GM19025 (cell line): Measurements from ENCODE around the gene AHNAK2.

ENCODE experiments used
- ATAC-seq: cut with Tn5 transposase; IDR thresholded peaks from one replicate; pipeline ENCODE4 v1.9.1; 2021; ENCODE audit warnings: mild to moderate bottlenecking, low read depth, moderate library complexity; ENCODE audit not compliant: unreplicated experiment

Gene AHNAK2

DNA sequence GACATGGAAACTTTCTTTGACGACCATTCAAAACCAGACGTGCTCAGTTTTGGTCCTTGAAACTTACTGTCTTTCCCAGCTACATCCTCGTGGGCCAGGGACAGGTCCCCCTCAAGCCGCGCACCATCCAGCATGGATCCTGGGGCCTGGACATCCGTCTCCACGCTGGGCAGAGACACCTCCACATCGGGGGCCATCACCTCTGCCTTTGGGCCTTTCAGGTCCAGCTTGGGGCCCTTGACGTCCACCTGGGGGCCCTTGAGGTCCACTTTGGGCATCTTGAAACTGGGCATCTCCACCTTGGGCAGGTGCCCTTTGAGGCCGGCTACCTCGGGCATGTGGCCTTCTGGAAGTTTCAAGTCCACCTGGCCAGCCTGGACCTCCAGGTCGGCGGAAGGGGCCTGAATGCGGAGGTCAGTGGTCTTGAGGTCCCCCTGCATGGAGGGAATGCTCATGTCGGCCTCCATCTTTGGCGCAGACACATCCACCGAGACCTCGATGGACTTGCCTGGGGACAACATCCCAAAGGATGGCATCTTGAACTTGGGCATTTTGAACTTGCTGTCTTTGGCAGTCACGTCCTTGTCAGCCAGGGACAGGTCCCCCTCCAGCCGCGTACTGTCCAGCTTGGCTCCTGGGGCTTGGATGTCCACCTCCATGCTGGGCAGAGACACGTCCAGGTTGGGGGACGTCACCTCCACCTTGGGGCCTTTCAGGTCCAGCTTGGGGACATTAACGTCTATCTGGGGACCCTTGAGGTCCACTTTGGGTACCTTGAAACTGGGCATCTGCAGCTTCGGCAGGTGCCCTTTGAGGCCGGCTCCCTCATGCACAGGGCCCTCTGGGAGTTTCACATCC is 36.4 kb downstream of the AHNAK2 start:
- no peak for ATAC-seq

DNA sequence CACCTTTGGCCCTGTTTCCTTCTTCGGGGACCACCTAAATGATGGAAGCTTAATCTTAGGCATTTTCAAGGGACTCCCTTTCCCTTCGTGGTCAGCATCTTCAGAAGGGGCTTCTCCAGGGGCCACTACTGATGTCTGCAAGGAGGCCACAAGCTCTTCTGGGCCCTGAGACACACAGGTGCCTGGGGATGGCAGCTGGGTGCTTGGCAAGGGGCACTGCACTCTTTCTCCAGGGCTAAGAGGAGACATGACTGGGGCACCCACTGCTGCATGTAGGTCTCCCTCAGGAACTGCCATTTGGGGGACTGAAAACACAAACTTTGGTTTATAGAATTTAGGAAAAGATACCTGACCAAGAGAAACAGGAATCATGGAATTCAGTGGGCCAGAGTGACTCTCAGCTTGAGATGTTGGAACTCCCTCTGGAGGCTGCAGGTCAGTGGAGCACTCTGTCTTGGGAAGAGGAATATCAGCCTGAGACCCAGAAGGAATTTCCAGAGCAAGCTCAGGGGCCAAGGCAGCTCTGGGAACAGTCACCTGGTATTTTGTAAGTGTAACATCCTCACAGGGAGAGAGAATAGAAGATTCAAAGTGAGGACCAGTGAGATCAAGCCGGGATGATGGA is 37.5 kb downstream of the AHNAK2 start:
- ATAC-seq = no peak

DNA sequence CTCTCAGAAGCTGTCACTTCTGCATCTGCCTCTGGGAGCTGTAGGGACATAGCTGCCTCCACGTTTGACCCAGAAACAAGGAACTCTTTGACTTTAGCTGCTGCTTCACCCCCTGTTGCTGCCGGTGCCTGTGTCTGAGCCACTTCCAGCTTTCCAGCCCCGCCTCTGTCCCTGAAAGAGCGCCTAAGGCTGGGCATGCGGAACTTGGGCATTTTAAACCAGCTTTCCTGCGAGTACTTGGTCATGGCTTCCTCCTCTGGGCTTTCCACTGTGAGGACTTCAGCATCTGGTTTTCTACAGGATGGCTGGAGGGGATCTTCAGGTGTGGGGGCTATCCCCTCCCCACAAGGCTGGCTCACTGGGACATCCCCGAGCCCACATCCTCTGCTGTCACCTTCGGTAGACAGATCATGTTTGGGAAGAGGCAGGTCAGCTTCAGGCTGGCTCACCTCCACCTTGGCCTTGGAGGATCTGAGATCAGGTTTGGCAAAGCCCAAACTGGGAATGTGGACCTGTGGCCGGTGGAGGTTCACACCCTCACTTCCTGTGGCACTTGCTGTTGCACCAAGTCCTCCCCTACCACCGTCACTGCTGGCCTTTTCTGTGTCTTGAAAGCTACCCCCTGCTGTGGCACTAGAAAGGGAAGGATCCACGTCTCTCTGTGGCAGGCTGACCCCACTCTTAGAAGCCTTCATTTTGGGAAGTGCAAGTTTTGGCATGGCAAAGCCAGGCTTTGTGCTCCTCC is 38.3 kb downstream of the AHNAK2 start:
- no peak for ATAC-seq

DNA sequence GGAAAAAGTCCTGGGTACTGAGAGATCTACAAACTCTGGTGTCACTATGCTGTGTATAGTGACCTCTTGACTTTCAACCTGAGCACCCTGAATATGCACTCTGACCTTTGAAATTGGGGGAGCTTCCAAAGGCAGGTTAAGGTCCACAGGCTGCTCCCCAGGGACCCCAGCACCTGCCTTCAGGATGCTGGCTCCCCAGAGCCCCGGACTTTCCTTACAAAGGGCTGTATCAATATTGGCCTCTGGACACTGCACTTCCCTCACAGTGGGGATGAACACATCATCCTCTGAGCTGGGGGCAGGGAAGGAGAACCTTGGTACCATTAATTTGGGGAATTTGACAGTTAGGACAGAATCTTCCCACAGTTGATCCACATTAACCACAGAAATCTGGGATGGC is 39.2 kb downstream of the AHNAK2 start:
- ATAC-seq = no peak

DNA sequence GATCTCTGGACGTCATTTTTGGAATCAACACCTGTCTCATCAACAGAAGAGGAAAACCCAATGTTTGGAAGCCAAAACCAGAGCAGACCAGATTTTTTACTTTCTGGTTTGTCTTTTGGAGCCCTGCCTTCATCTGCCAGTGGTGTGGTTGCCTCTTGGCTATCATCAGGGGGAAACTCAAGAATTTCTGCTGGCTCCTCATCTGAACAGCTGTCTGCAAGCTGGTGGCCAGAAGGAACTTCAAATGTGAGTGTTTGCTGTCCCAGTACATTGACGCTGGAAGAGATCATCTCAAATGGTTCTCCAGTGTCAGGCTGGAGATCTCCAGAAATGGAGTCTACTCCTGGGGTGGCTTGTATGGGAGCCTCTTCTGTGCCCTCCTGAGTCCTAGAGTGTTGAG is 39.7 kb downstream of the AHNAK2 start:
- ATAC-seq = no peak

DNA sequence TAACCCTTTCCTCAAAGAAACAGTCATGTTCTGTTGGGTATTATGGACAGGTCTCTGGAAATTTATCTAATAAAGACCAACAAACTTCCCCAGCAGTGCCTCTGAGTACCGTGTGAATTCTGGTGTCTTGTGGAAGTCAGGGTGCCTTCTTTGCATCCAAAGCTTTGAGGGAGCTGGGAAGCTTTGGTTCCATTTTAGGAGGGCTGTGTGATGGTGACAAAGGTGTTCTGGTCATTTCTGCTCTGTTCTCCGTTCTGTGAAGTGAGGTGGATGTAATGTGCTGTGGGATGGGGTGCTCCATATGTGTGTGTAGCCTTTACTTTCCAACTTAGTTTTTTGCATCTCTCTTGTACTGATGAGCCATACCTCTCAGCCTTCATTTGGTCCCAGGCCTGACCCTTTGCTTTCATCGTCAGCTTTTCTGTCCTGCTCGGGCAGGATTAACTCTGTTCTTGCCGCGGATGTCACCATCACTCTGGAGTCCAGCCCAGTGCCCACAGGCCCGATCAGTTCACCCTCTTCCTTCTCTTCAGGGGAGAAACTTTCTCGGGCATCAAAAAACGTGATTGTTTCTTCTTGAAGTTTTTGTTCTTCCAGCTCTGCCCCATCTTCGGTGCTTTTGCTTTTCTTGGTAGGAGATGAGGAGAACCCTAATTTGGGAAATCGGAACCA is 40.3 kb downstream of the AHNAK2 start:
- ATAC-seq = no peak

DNA sequence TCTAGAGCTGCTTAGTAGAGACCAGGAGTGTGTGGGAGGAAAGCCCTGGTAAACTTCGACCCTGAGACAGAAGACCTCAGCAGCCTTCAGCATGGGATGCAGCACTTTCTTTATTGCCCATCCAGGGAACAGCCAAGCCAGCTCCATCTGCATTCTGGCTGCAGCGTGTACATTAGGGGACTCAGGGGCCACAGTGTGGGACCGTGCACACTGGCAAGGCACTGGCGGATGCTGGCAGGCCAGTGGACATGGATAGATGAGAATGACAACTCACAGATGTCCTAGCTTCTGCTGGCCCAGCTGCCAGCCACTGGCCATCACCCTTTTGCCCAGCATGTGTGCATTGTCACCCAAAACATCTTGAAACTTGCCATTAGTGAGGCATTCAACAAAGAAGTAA is 41.0 kb downstream of the AHNAK2 start:
- no peak for ATAC-seq

DNA sequence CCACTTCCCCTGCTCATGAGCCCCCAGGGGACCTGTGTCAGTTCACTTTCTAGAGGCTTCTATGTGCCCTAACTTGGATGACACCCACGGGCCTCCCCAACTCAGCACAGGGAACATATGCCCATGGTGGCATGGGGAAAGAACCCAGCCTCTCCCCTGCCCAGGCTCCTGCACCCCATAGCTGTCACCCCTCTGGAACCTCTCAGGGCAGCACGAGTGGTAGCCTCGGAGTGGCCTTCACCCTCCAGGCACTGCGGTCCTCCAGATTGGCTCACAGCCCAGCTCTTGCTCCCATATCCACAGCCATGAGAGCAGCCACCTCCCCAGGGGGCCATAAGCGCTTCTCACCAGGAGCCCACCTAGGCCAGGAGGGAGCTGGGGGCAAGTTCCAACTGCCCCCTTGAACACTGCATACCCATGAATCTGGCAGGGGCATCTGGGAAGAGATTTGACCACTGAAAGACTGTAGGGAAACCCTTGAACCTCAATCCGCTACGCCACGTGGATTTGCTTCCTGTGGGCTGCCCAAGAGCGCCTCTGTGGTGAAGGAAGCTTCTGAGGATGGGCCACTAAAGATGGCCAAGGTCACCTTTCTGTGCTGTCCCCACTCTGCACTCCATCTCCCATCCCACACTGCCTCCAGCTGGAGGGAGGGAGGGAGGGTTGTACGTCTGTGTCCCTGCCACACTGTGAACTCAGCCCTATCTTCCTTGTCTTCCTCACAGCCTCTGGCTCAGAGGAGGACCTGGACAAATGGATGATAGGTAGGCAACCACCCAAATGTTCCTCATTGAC is 41.6 kb downstream of the AHNAK2 start:
- ATAC-seq = no peak

DNA sequence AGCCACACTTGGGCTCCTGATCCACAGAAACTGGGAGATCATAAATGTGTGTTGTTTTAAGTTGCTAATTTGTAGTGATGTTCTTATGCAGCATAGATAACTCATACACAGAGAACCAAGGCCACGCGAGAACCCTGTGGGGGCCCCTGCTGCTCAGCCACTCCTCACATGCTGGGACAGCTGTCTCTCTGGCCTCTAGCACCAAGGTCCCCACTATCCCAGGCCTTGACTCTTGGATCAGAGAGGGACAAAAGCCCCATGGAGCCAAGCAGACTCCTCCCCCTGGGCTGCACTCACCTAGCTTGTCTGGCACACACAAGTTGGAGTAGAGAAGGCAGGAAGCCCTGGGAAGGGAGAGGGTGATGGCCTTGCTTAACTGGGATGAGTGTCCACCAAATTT is 42.2 kb downstream of the AHNAK2 start:
- no peak for ATAC-seq

DNA sequence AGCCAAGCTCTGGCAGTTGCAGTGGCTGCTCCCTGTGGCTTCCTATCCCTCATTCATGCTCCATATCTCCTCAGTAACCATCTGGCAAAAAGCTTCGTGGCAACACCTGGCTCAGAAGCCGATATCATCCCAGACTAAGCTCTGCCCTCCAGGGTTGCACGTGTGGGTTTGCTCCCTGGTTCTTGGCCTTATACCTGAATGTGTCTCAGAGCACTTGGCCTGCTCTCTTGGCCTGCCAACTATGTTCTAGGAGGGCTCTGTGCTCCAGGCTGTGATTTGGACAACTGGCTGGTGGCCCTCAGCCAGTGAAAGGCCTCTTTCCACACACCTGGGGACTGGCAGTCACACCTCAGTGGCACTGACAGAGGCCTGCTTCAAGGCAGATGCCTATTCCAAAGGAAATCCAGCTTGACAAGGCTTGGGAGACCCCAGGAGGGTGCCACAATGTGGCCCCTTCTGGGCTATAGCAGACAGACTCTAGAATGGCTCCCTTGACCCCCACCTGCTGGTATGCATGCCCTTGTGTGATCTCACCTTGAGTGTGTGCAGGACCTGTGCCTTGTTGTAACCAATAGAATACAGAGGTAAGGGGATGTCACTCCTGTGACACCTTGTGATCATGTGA is 43.0 kb downstream of the AHNAK2 start:
- no peak for ATAC-seq

DNA sequence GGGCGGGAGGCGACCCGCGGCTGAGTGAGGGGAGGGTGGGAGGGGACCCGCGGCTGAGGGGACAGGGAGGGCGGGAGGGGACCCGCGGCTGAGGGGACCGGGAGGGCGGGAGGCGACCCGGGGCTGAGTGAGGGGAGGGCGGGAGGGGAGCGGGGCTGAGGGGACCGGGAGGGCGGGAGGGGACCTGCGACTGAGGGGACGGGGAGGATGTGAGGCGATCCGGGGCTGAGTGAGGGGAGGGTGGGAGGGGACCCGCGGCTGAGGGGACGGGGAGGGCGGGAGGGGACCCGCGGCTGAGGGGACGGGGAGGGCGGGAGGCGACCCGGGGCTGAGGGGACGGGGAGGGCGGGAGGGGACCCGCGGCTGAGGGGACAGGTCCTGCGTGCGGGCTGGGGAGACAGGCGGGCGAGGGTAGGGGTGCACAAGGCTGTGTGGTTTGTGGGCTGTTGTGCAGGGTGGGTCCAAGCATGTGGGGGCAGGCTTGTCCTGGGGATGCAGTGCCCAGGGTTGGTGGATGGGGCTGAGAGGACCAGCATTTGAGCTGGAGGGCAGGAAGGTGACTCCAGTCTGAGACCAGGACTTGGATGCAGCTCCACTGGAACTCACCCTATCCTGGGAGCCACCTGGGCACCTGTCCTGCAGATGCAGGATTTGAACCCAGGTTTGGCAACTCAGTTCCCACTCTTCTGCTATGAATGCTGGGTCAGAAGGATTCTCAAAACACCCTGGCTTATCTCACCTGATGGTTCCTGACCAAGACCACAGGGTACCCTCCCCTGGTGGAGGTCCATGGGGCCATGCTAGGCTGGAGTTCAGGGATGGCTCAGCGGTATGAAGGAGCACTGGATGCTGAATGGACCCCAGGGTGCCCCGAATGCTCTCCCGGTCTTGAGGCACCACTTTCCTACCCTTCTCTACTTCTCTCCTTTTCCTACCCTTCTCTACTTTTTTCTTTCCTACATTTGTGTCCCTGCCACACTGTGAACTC is 44.1 kb downstream of the AHNAK2 start:
- no peak for ATAC-seq

DNA sequence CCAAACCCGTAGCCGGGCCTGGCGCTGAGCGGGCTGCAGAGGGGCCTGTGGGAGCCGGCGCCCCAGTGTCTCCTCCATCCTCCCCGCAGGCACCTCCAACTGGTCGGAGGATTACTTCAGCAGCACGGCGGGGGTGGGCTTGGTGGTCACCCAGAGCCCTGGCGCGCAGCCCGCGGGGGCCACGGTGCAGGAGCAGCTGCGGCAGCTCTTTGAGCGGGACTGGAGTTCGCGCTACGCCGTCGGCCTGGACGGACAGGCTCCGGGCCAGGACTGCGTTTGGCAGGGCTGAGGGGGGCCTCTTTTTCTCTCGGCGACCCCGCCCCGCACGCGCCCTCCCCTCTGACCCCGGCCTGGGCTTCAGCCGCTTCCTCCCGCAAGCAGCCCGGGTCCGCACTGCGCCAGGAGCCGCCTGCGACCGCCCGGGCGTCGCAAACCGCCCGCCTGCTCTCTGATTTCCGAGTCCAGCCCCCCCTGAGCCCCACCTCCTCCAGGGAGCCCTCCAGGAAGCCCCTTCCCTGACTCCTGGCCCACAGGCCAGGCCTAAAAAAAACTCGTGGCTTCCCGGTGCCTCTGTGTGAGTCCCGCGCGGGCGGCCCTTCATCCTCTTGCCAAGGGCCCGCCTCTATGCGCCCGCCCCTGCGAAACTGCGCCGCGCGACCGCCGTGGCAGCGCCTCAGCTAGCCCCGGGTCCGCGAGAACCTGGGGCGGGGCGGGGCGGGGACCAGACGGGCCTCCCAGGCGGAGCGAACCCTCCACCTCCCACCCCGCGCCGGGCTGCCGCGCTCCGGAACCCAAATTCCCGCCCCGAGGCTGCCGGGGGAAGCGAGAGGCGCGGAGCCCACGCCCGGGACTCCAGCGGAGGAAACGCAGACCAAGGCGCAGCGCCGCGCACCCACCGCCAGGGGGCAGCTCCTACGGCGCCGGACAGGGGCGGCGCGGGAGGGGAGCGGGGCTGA is 45.2 kb downstream of the AHNAK2 start:
- ATAC-seq = no peak

DNA sequence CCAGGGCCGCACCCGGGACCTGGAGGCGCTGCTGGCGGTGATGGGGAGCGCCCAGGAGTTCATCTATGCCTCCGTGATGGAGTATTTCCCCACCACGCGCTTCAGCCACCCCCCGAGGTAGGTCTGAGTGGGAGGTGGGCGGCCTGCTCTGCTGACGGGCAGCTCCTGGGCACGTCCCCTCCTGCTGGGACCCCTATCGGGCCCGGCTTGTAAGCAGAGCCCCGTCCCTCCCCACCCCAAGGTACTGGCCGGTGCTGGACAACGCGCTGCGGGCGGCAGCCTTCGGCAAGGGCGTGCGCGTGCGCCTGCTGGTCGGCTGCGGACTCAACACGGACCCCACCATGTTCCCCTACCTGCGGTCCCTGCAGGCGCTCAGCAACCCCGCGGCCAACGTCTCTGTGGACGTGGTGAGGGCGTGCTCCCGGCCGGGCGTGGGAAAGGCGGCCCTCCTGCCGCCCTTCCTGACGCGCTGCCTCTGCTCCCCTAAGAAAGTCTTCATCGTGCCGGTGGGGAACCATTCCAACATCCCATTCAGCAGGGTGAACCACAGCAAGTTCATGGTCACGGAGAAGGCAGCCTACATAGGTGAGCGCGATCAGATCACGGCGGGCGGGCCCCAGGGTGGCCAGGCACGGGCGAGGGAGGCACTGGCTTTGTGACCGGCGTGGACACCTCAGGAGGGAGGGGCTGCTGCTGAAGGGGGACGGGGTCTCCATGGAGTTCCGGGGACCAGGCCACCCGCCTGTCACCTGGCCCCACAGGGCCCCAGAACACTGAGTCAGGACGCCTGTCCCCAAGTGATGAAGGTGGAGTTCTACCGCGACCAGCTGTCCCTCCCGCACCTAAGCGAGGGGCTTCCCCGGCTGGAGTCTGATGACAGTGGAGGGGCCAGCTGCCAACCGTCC is 46.2 kb downstream of the AHNAK2 start:
- ATAC-seq = no peak

DNA sequence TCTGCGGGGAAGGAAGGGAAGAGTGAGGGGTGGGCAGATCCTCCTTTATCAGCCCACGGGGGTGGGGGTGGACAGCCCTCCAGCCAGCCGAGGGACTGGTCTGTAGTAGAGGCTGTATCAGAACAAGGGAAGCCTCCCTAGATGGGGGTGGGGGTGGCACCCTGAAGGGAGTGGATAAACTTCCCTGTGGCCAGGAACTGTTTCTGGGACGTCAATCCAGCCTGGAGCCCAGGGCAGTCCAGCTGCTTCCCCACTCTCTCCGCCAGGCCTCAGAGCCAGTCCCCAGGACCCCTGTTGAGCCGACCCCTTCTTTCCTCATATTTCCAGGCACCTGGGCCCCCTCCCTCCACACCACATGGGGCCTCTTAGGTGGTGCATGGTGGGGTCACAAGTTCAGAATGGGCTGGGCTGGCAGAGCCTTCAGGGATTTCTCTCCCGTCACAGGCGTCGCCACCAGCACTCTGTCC is 46.8 kb downstream of the AHNAK2 start:
- no peak for ATAC-seq

DNA sequence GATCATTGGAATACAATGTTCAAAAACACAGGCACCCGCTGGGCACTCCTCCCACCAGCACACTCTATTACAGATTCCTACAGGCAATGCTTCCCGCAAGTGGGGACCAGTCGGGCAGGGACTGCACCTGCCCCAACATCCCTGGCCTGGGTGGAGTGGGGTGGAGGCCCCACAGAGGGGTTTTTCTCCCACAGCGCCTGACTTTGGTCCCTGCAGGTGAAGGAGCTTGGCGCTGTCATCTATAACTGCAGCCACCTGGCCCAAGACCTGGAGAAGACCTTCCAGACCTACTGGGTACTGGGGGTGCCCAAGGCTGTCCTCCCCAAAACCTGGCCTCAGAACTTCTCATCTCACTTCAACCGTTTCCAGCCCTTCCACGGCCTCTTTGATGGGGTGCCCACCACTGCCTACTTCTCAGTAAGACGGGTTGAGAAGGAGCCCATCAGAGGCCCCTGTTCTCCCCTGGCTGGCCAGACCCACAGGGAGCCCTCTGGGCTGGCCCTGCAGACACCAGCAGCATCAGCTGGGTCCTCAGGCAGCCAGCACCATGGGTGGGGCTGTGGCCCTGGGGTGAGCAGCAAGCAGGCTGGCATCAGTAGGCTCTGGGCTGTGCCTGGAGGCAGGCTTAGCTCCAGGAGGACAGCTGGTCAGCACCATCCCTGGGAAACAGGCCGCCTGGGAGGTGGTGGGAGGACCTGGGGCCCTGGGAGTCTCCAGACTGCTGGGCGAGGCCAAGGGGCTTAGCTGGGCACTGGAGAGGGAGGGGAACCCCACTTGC is 47.5 kb downstream of the AHNAK2 start:
- ATAC-seq = no peak
